OCI-LY1 (cell line): Measurements from ENCODE around the gene DUSP7.

Experiments used
- CTCF ChIP-seq: fragments of 200-600 bp; sonication (generic), shearing (Covaris generic); IDR thresholded peaks from 2 replicates; pipeline ENCODE4 v1.5.1; 2017; ENCODE audit warnings: mild to moderate bottlenecking, antibody characterized with exemption, low read length, moderate library complexity, mixed read lengths
- EZH2 ChIP-seq: fragments of 200-600 bp; sonication (generic), shearing (Covaris generic); IDR thresholded peaks from 2 replicates; pipeline ENCODE4 v1.8.0; 2017; ENCODE audit warnings: borderline replicate concordance, mixed run types, mild to moderate bottlenecking, antibody characterized with exemption, low read length, moderate library complexity, mixed read lengths

- no peak for TF ChIP-seq CTCF
- no peak for TF ChIP-seq EZH2
Observed at GRCh38 chr3:52046902-52047239, 9.5 kb downstream of the DUSP7 start.
